Loucy (cell line): ENCODE results near the gene TPSD1.

Experiments used
- H2AFZ ChIP-seq: fragments of 200-600 bp; sonication (generic); 2 replicates; pipeline ENCODE4 v1.6.0; 2016; ENCODE audit warnings: antibody characterized with exemption, mild to moderate bottlenecking, low read length, moderate library complexity
- H3F3A ChIP-seq: fragments of 200-600 bp; 2 replicates; pipeline ENCODE4 v1.6.0; 2016; ENCODE audit warnings: antibody characterized with exemption, low read depth, mild to moderate bottlenecking
- H3K27me3 ChIP-seq: fragments of 200-600 bp; sonication (generic); 2 replicates; pipeline ENCODE4 v1.6.1; 2014; ENCODE audit warnings: low read length, mild to moderate bottlenecking; ENCODE audit not compliant: insufficient read depth, poor library complexity, severe bottlenecking
- H3K36me3 ChIP-seq: fragments of 200-600 bp; sonication (generic); 2 replicates; pipeline ENCODE4 v1.6.1; 2016; ENCODE audit warnings: low read length; ENCODE audit not compliant: insufficient read depth
- H3K4me1 ChIP-seq: fragments of 200-600 bp; sonication (generic); 2 replicates; pipeline ENCODE4 v1.5.1; 2014; ENCODE audit warnings: low read length, mild to moderate bottlenecking; ENCODE audit not compliant: insufficient read depth, poor library complexity, severe bottlenecking
- H3K4me2 ChIP-seq: fragments of 200-600 bp; sonication (generic); 2 replicates; pipeline ENCODE4 v1.6.0; 2014; ENCODE audit warnings: antibody characterized with exemption, low read length, low read depth, mild to moderate bottlenecking; ENCODE audit not compliant: poor library complexity, severe bottlenecking
- H3K4me3 ChIP-seq: fragments of 200-600 bp; sonication (generic); 2 replicates; pipeline ENCODE4 v1.5.1; 2014; ENCODE audit warnings: low read length, mild to moderate bottlenecking, mixed read lengths; ENCODE audit not compliant: poor library complexity, severe bottlenecking
- H3K79me2 ChIP-seq: fragments of 200-600 bp; sonication (generic); 2 replicates; pipeline ENCODE4 v1.6.1; 2014; ENCODE audit warnings: low read length; ENCODE audit not compliant: insufficient read depth
- H3K9ac ChIP-seq: fragments of 200-600 bp; sonication (generic); 2 replicates; pipeline ENCODE4 v1.6.0; 2014; ENCODE audit warnings: mild to moderate bottlenecking, low read depth, low read length, moderate library complexity; ENCODE audit not compliant: poor library complexity, severe bottlenecking
- H3K9me2 ChIP-seq: fragments of 200-600 bp; sonication (generic); replicated peaks from 2 replicates; pipeline ENCODE4 v1.6.1; 2016; ENCODE audit warnings: low read depth, low read length, mixed read lengths
- H3K9me3 ChIP-seq: fragments of 200-600 bp; sonication (generic); 2 replicates; pipeline ENCODE4 v1.6.1; 2014; ENCODE audit warnings: mild to moderate bottlenecking, antibody characterized with exemption, low read length, low read depth; ENCODE audit not compliant: insufficient read depth
- H4K20me1 ChIP-seq: fragments of 200-600 bp; sonication (generic); 2 replicates; pipeline ENCODE4 v1.6.0; 2014; ENCODE audit warnings: antibody characterized with exemption, low read length, mild to moderate bottlenecking; ENCODE audit not compliant: insufficient read depth, poor library complexity, severe bottlenecking
- EZH2phosphoT487 ChIP-seq: fragments of 200-600 bp; IDR thresholded peaks from 2 replicates; pipeline ENCODE4 v1.6.1; 2018; ENCODE audit warnings: antibody characterized with exemption, mild to moderate bottlenecking, moderate library complexity, borderline replicate concordance
- TF ChIP-seq, protein P1 (sequence below): fragments of 200-600 bp; sonication (generic); conservative IDR thresholded peaks from 2 replicates; pipeline ENCODE4 v1.5.1; 2014; ENCODE audit warnings: mild to moderate bottlenecking, antibody characterized with exemption, low read length

The TPSD1 gene

DNA sequence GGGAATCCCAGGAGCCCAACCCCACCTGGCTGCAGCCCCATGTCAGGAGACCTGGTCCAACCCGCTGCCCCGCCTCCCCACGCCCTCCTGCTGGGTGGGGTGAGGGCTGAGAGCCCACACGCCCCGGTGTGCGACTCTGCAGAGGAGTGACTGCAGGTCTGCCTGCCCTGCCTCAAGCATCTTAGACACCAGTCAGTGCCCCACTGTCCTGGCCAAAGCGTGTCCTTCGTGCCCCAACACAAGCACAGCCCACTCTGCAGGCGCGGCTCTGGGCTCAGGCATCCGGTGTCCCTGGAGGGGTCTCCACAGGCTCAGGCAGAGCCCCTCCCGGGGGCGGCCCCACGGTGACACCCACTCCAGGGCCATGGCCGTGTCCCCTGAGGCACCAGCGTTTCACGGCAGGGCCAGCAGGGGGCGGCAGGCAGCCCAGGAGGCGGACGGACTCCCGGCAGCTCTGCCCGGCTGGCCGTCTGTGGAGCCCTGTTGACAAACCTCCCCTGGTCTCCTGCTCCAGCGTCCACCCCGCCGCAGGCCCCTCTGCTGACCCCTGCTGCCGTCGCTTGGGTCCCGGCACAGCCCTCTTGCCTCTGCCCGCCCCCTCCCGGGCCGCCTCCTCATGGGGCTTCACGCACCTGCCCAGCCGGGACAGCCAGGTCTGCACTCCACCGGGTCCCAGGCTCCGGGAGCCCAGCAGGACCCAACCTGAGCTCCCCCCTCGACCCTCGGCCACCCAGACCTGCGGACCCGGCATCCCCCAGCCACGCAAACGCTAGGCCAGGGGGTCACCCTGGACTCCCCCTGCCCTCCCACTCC is 45.0 kb downstream of the TPSD1 start:
- Histone ChIP-seq H3K4me3 (peak overlapping the region; percentile 17), H3F3A (no peaks in the 10 kb centered on the region), H3K4me1 (peaks cover 7% of the 10 kb centered on the region), H2AFZ (peak overlapping the region; percentile 70; the same call in 1 of the 2 replicates), H3K4me2 (peak overlapping the region; percentile 34), H3K79me2 (no peaks in the 10 kb centered on the region), H3K9me3 (no peaks in the 10 kb centered on the region), H3K36me3 (no peaks in the 10 kb centered on the region), H3K27me3 (no peaks in the 10 kb centered on the region), H3K9me2 (no peaks in the 10 kb centered on the region), H3K9ac (no peak overlapping the region), H4K20me1 (no peaks in the 10 kb centered on the region)
- no peak for TF ChIP-seq EZH2phosphoT487
- TF ChIP-seq, protein P1, sequence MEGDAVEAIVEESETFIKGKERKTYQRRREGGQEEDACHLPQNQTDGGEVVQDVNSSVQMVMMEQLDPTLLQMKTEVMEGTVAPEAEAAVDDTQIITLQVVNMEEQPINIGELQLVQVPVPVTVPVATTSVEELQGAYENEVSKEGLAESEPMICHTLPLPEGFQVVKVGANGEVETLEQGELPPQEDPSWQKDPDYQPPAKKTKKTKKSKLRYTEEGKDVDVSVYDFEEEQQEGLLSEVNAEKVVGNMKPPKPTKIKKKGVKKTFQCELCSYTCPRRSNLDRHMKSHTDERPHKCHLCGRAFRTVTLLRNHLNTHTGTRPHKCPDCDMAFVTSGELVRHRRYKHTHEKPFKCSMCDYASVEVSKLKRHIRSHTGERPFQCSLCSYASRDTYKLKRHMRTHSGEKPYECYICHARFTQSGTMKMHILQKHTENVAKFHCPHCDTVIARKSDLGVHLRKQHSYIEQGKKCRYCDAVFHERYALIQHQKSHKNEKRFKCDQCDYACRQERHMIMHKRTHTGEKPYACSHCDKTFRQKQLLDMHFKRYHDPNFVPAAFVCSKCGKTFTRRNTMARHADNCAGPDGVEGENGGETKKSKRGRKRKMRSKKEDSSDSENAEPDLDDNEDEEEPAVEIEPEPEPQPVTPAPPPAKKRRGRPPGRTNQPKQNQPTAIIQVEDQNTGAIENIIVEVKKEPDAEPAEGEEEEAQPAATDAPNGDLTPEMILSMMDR, result peak; percentile 53

DNA sequence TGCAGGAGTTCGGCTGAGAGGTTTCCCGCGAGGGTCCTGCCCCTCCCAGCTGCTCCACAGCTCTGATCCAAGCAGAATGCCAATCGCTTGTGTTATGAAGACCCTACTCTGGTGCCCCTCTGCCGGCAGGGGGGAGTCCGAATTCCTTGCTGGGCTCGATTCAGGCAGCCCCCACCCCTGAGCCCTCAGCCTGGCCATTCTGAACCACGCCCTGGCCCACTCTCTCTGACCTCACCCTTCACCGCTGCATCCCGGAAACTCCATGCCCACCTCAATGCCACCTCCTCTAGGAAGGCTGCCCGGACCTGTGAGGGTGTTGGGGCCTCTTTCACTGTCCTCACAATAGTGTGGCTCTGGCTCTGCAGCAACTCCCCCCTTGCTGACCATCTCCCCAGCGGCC is 45.7 kb downstream of the TPSD1 start:
- no peak overlapping the region for H3K4me2 ChIP-seq
- no peaks in the 10 kb centered on the region for H3K9me2 ChIP-seq
- H2AFZ ChIP-seq, result no peak overlapping the region

DNA sequence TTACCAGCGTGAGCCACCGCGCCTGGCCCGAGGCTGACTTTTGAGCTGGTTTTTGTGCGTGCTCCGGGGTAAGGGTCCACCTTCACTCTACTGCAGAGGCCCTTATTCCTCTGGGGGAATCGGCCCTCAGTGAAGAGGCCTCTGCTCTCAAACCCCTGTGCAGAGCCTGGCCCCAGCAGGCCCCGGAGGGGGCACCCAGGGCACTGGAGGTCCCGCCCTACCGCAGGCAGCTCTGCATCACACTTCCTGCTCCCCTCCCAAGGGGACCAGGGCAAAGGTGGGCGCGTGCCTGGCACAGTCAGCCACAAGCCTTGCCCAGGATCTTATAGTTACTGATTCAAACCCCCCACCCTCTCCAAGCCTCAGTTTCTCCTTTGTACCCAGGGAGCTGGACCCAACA is 50.0 kb downstream of the TPSD1 start:
- H2AFZ ChIP-seq, result no peak overlapping the region
- H3F3A ChIP-seq, result no peaks in the 10 kb centered on the region
- no peak overlapping the region for H3K9ac ChIP-seq
- no peaks in the 10 kb centered on the region for H3K9me3 ChIP-seq
- peaks cover 9% of the 10 kb centered on the region for H4K20me1 ChIP-seq
- H3K4me1 ChIP-seq, result no peaks in the 10 kb centered on the region
- no peak overlapping the region for H3K4me3 ChIP-seq
- H3K4me2 ChIP-seq, result no peak overlapping the region
- no peaks in the 10 kb centered on the region for H3K36me3 ChIP-seq
- TF ChIP-seq EZH2phosphoT487, result no peak
- TF ChIP-seq, protein P1, result no peak
- no peaks in the 10 kb centered on the region for H3K9me2 ChIP-seq
- H3K27me3 ChIP-seq, result no peaks in the 10 kb centered on the region
- H3K79me2 ChIP-seq, result peaks cover 10% of the 10 kb centered on the region

More for the DNA sequence above, 45.7 kb downstream of the TPSD1 start:
- no peaks in the 10 kb centered on the region for H3K27me3 ChIP-seq
- H4K20me1 ChIP-seq, result no peaks in the 10 kb centered on the region
- H3K9me3 ChIP-seq, result no peaks in the 10 kb centered on the region
- H3K36me3 ChIP-seq, result no peaks in the 10 kb centered on the region
- no peaks in the 10 kb centered on the region for H3K79me2 ChIP-seq
- no peaks in the 10 kb centered on the region for H3F3A ChIP-seq
- TF ChIP-seq, protein P1, result no peak
- TF ChIP-seq EZH2phosphoT487, result no peak
- no peak overlapping the region for H3K4me3 ChIP-seq
- H3K4me1 ChIP-seq, result peaks cover 7% of the 10 kb centered on the region
- H3K9ac ChIP-seq, result no peak overlapping the region
